Endothelial cell of umbilical vein (primary cell): ENCODE measurements around the gene DGLUCY. TPM values are rescaled to one million over a fixed set of nuclear protein-coding genes. Genes with fewer than 3 reads are reported as not detected.

ENCODE experiments used
- BruUV-seq: library from RNA; stranded (reverse); fragments of 400-500 nt; replicated peaks from 2 replicates; lab custom pipeline; 2021; lab: Mats Ljungman, UMichigan
- CTCF ChIA-PET: fragments of 300-600, 350-600 bp; sonication (Branson Sonifier 250); formaldehyde crosslinking; loops from one replicate; lab custom pipeline; 2021; ENCODE audit warnings: antibody characterized with exemption, inconsistent platforms; lab: Charles Lee
- POLR2A ChIA-PET: fragments of 300-600, 350-600 bp; sonication (Branson Sonifier 250); formaldehyde crosslinking; loops from one replicate; lab custom pipeline; 2021; ENCODE audit warnings: antibody characterized with exemption, inconsistent platforms; lab: Charles Lee
- DNase-seq: peaks from one replicate; pipeline ENCODE4 v3.0.0-alpha.2; 2011; ENCODE audit warnings: low read depth, low spot score
- FAIRE-seq: peaks from 2 replicates; lab custom pipeline; 2011; peaks lifted over from hg19 to GRCh38; lab: Jason Lieb, UNC
- H2AFZ ChIP-seq: 2 replicates; pipeline ENCODE4 v1.6.0; 2012; ENCODE audit warnings: low read depth, low read length, control low read depth, inconsistent platforms
- H3K27ac ChIP-seq: 2 replicates; pipeline ENCODE4 v1.5.1; 2011; ENCODE audit warnings: low read depth, mild to moderate bottlenecking, control low read depth, low read length, moderate library complexity; ENCODE audit not compliant: insufficient read depth
- H3K27me3 ChIP-seq, 2 experiments: 2 replicates each; pipeline versions ENCODE4 v1.6.0 to v1.6.1; 2011; ENCODE audit warnings: low read length in 2 of 2, mixed read lengths in 1 of 2; ENCODE audit not compliant: control insufficient read depth in 2 of 2, insufficient read depth in 2 of 2
- H3K36me3 ChIP-seq, 2 experiments: 2 replicates in 1 of 2; 3 replicates in 1 of 2; pipeline ENCODE4 v1.5.1; 2011; ENCODE audit warnings: low read length in 2 of 2, mild to moderate bottlenecking in 1 of 2, moderate library complexity in 1 of 2; ENCODE audit not compliant: control insufficient read depth in 2 of 2, insufficient read depth in 2 of 2; ENCODE audit errors: extremely low read depth in 1 of 2
- H3K4me1 ChIP-seq: 3 replicates; pipeline ENCODE4 v1.5.1; 2011; ENCODE audit warnings: mild to moderate bottlenecking, low read length; ENCODE audit not compliant: control insufficient read depth, insufficient read depth; ENCODE audit errors: extremely low read depth
- H3K4me2 ChIP-seq: 2 replicates; pipeline ENCODE4 v1.6.1; 2011; ENCODE audit warnings: low read length, control low read depth, mixed read lengths; ENCODE audit not compliant: insufficient read depth
- H3K4me3 ChIP-seq, 3 experiments: fragments of 200-600 bp in 1 of 3; sonication (generic), shearing (Covaris generic) in 1 of 3; replicated peaks in 1 of 3; 2 replicates each; pipeline ENCODE4 v1.5.1; 2011 to 2016; ENCODE audit warnings: control low read depth in 3 of 3, low read length in 3 of 3, mild to moderate bottlenecking in 2 of 3, inconsistent platforms in 1 of 3, low read depth in 1 of 3, moderate library complexity in 1 of 3; ENCODE audit not compliant: insufficient read depth in 1 of 3
- H3K79me2 ChIP-seq: 2 replicates; pipeline ENCODE4 v1.6.0; 2012; ENCODE audit warnings: low read length, inconsistent platforms; ENCODE audit not compliant: control insufficient read depth, insufficient read depth
- H3K9ac ChIP-seq: replicated peaks from 2 replicates; pipeline ENCODE3; 2011; ENCODE audit warnings: low read length, control low read depth; ENCODE audit not compliant: insufficient read depth; ENCODE audit errors: extremely low read depth
- H3K9me1 ChIP-seq: replicated peaks from 3 replicates; pipeline ENCODE4 v1.6.0; 2011; ENCODE audit warnings: mild to moderate bottlenecking, low read length; ENCODE audit not compliant: control insufficient read depth, insufficient read depth; ENCODE audit errors: extremely low read depth
- H3K9me3 ChIP-seq: replicated peaks from 2 replicates; pipeline ENCODE4 v1.5.1; 2012; ENCODE audit warnings: low read length, inconsistent platforms; ENCODE audit not compliant: control insufficient read depth, insufficient read depth
- H4K20me1 ChIP-seq: replicated peaks from 2 replicates; pipeline ENCODE3; 2011; ENCODE audit warnings: mild to moderate bottlenecking, low read length; ENCODE audit not compliant: control insufficient read depth, insufficient read depth; ENCODE audit errors: extremely low read depth
- CTCF ChIP-seq, 2 donors: IDR thresholded peaks; 1 replicate in 1 of 2; 2 replicates in 1 of 2; pipeline ENCODE4 v1.5.1; 2011; ENCODE audit warnings: low read length in 2 of 2, mild to moderate bottlenecking in 2 of 2, moderate library complexity in 2 of 2, control low read depth in 1 of 2, inconsistent platforms in 1 of 2, low read depth in 1 of 2; ENCODE audit not compliant: insufficient read depth in 1 of 2; ENCODE audit errors: extremely low read depth in 1 of 2
- EZH2 ChIP-seq: IDR thresholded peaks from 2 replicates; pipeline ENCODE4 v1.6.1; 2012; ENCODE audit warnings: borderline replicate concordance, low read depth, mild to moderate bottlenecking, moderate library complexity, low read length, inconsistent platforms; ENCODE audit not compliant: severe bottlenecking
- FOS ChIP-seq: IDR thresholded peaks from 2 replicates; pipeline ENCODE4 v1.6.1; 2011; ENCODE audit warnings: mild to moderate bottlenecking, low read length, moderate library complexity, borderline replicate concordance; ENCODE audit not compliant: insufficient read depth
- GATA2 ChIP-seq: IDR thresholded peaks from 2 replicates; pipeline ENCODE4 v1.7.0; 2011; ENCODE audit warnings: low read depth, mild to moderate bottlenecking, moderate library complexity, mixed read lengths, low read length; ENCODE audit not compliant: insufficient read length, insufficient read depth
- JUN ChIP-seq: IDR thresholded peaks from 2 replicates; pipeline ENCODE4 v1.6.1; 2011; ENCODE audit warnings: borderline replicate concordance, low read depth; ENCODE audit not compliant: insufficient read length, insufficient read depth
- MYC ChIP-seq: IDR thresholded peaks from one replicate; pipeline ENCODE4 v1.6.1; 2011; ENCODE audit warnings: mild to moderate bottlenecking, low read depth, low read length
- POLR2A ChIP-seq: IDR thresholded peaks from 2 replicates; pipeline ENCODE4 v1.6.1; 2012; ENCODE audit warnings: low read depth, mild to moderate bottlenecking, control low read depth, low read length
- POLR2AphosphoS5 ChIP-seq: IDR thresholded peaks from 2 replicates; pipeline ENCODE4 v1.6.1; 2012; ENCODE audit warnings: low read depth, mild to moderate bottlenecking, control low read depth, low read length, moderate library complexity; ENCODE audit not compliant: insufficient read depth
- dilution Hi-C: fragments of 300-500 bp; cut with MboI; formaldehyde crosslinking; loops from one replicate; pipeline ENCODE4 v1.15.0; 2019; ENCODE audit warnings: low sequenced_read_pairs; ENCODE audit not compliant: extremely low pct_ligation_motif_present
- intact Hi-C: fragments of 100-400 bp; cut with micrococcal nuclease; formaldehyde crosslinking; loops from one replicate; pipeline ENCODE4 v1.10.0; 2022
- polyA plus RNA-seq, 4 experiments: library from polyadenylated mRNA; depleted of rRNA in 3 of 4; stranded (reverse) in 3 of 4; unstranded in 1 of 4; fragments of >200 nt; gene quantifications; 2 replicates each; pipeline versions ENCODE4 v1.2.1 to v1.2.3, GENCODE V29; 2011 to 2012; ENCODE audit warnings: missing spikeins in 1 of 4
- total RNA-seq: library from RNA; stranded (reverse); gene quantifications from 2 replicates; pipeline ENCODE4 v1.2.3, GENCODE V29; 2021
- TF ChIP-seq, protein P1 (sequence below): IDR thresholded peaks from 2 replicates; pipeline ENCODE4 v1.6.1; 2011; ENCODE audit not compliant: insufficient read depth, insufficient read length

The DGLUCY gene
- total and polyA plus RNA-seq, 2 donors (not counting 3 experiments of a cell fraction or from before 2014, with no cell fraction given) = 40.9 to 65.6 TPM

DNA sequence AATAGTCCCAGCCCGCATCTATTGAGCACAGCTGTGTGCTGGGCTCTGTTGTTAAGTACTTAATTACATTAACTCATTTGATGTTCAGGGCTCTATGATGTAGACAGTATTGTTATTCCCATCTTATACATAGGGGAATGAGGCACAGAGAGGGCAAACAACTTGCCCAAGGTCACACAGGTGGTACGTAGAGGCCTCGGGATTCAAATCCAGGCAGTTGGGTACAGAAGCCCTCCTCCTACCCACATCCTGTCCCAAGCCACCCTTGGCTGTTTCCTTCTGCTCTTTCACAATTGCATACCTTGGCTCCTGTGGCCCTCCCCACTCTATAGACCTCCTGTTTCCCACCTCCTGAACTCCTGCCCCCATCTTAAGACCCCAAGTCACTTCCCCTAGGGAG lies 140.6 kb downstream of the DGLUCY start:
- Histone ChIP-seq H3K9me1 (no peaks in the 10 kb centered on the region), H2AFZ (no peak overlapping the region), H3K79me2 (no peaks in the 10 kb centered on the region), H4K20me1 (no peaks in the 10 kb centered on the region), H3K4me1 (peaks cover 7% of the 10 kb centered on the region), H3K27me3 (no peaks in the 10 kb centered on the region), H3K4me3 (no peak overlapping the region), H3K9ac (no peak overlapping the region), H3K9me3 (no peaks in the 10 kb centered on the region), H3K4me2 (no peak overlapping the region), H3K36me3 (no peaks in the 10 kb centered on the region), H3K27ac (no peak overlapping the region)
- DNase-seq (no peak), FAIRE-seq (no peak)
- TF ChIP-seq CTCF (IDR thresholded peaks at IDR 0.05; ENCODE audit: extremely low read depth in 1 of 2, insufficient read depth in 1 of 2, low read depth in 1 of 2, low read length in 2 of 2) (no peak), FOS (no peak), MYC (no peak), GATA2 (no peak), JUN (no peak), EZH2 (no peak), POLR2AphosphoS5 (no peak), POLR2A (no peak)
- TF ChIP-seq, protein P1, sequence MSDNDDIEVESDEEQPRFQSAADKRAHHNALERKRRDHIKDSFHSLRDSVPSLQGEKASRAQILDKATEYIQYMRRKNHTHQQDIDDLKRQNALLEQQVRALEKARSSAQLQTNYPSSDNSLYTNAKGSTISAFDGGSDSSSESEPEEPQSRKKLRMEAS = no peak
- dilution Hi-C loops = no loop called here
- intact Hi-C loops = no loop called here
- CTCF ChIA-PET = interaction anchor here (0.6 kb wide), 1 partner anchor 81 kb away, joined by 3 read pairs; no protein-coding TSS in a partner anchor
- POLR2A ChIA-PET = no interaction called here
- no TSS peak for BruUV-seq
